Activated CD4-positive, alpha-beta T cell treated with anti-CD3 and anti-CD28 coated beads for 36 hours (primary cell): ENCODE measurements around the gene CRPPA. TPM values are rescaled to one million over a fixed set of nuclear protein-coding genes. Genes with fewer than 3 reads are reported as not detected.

Experiments
- ATAC-seq: fragments of 200-7000 bp; cut with Tn5 transposase; one replicate; pipeline ENCODE4 v1.10.0; 2021; ENCODE audit warnings: mild to moderate bottlenecking, moderate library complexity
- CTCF ChIA-PET: fragments of 350-600 bp; sonication (Branson Sonifier 250); formaldehyde crosslinking; loops from one replicate; lab custom pipeline; 2021; ENCODE audit warnings: antibody characterized with exemption; lab: Charles Lee
- POLR2A ChIA-PET: fragments of 350-600 bp; sonication (Branson Sonifier 250); formaldehyde crosslinking; loops from one replicate; lab custom pipeline; 2021; ENCODE audit warnings: antibody characterized with exemption, inconsistent platforms; lab: Charles Lee
- DNase-seq: peaks from one replicate; pipeline ENCODE4 v3.0.0-alpha.2; 2020
- H3K27ac Mint-ChIP-seq: one replicate; pipeline ENCODE4 v1.8.0; 2021; ENCODE audit warnings: mixed read lengths
- H3K27me3 Mint-ChIP-seq: one replicate; pipeline ENCODE4 v1.8.0; 2021; ENCODE audit warnings: mixed read lengths
- H3K36me3 Mint-ChIP-seq: one replicate; pipeline ENCODE4 v1.8.0; 2021; ENCODE audit warnings: low read depth, mixed read lengths
- H3K4me1 Mint-ChIP-seq: one replicate; pipeline ENCODE4 v1.8.0; 2021; ENCODE audit warnings: mixed read lengths
- H3K4me3 Mint-ChIP-seq: one replicate; pipeline ENCODE4 v1.8.0; 2021; ENCODE audit warnings: mild to moderate bottlenecking, moderate library complexity, mixed read lengths
- H3K9me3 Mint-ChIP-seq: one replicate; pipeline ENCODE4 v1.8.0; 2021; ENCODE audit warnings: low read depth, mixed read lengths
- intact Hi-C, 2 experiments: fragments of 100-400 bp; cut with DNase I in 1 of 2; cut with micrococcal nuclease in 1 of 2; formaldehyde crosslinking; loops; one replicate each; pipeline versions ENCODE4 v1.14.2 to v1.15.1; 2022 to 2024; cut with DNase I, micrococcal nuclease
- total RNA-seq, 2 experiments: library from RNA; stranded (reverse); gene quantifications; one replicate each; pipeline ENCODE4 v1.2.3, GENCODE V29; 2021

The CRPPA gene
- total RNA-seq, 2 experiments from 2014 or later, result 1.0 to 1.4 TPM

DNA sequence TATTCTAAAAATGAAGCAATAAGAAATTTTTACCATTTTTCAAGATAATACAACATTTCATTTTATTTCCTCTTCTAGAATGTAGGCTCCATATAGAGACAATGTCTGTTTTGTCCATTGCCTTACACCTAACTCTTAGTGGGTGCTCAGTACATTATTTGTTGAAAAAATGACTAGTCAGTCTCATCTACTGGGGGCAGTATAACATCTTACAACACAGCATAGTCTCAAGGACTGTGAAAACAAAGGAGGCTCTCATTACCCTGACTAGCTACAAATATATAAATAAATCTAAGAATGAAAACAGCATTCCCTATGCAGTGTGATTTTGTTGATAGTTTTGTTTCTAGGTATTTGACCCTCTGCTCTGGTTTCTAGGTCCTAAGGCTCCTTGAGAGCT is 11.6 kb downstream of the CRPPA start:
- no peaks in the 10 kb centered on the region for H3K36me3 Mint-ChIP-seq
- ChIA-PET CTCF (no interaction called here), POLR2A (interaction anchor here (0.5 kb wide), 1 partner anchor 13 kb away, joined by 3 read pairs; no protein-coding TSS in a partner anchor)
- intact Hi-C loops, result no loop called here
- H3K4me1 Mint-ChIP-seq, result no peaks in the 10 kb centered on the region
- no peaks in the 10 kb centered on the region for H3K9me3 Mint-ChIP-seq
- H3K27me3 Mint-ChIP-seq, result no peaks in the 10 kb centered on the region
- DNase-seq (no peak), ATAC-seq (no peak)
- no peak overlapping the region for H3K4me3 Mint-ChIP-seq
- no peak overlapping the region for H3K27ac Mint-ChIP-seq

DNA sequence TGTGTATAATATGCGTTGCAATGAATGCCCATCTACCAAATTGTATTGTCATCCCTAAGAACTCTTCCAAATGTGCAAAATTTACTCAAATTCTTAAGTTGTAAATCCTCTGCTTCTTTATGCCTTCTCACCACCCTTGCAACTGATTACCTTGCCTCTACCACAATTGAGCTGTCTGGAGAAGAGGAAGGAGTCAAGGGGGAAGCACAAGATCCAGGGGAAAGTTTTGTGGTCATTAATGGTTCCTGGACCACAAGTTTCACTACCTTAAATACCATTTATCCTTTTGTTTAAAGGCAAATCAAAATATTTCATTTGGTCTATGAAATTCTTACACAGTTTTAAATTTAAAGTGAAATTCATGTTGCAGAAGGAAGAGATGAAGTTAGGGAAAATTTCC is 16.7 kb downstream of the CRPPA start:
- DNase-seq (no peak), ATAC-seq (no peak)
- peaks cover 9% of the 10 kb centered on the region for H3K36me3 Mint-ChIP-seq
- H3K4me3 Mint-ChIP-seq, result no peak overlapping the region
- peaks cover 15% of the 10 kb centered on the region for H3K9me3 Mint-ChIP-seq
- no peaks in the 10 kb centered on the region for H3K27me3 Mint-ChIP-seq
- intact Hi-C loops, result no loop called here
- H3K27ac Mint-ChIP-seq, result no peak overlapping the region
- no peaks in the 10 kb centered on the region for H3K4me1 Mint-ChIP-seq
- CTCF ChIA-PET, result interaction anchor here (0.6 to 0.8 kb wide), 2 partner anchors 9 to 16 kb away, joined by 3 read pairs; no protein-coding TSS in a partner anchor
- POLR2A ChIA-PET, result no interaction called here

DNA sequence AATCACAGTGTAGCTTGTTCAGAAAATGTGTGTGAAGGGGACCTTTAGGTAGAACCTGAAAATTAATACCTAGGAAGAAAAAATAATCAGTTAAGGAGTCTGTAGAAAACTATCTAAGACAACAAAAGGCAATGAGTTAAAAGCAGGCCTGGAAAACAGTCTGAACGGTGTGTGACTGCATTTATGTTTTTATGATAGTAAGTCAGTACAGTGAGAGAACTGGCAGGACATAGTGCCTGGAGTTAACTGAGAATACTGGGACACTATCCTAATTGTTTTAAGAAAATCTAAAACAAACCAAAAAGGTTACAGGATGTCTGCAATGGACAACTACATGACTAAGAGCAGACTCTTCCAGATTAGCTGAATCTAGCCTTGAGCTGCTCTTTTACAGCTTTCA is 17.9 kb downstream of the CRPPA start:
- Mint-ChIP-seq H3K9me3 (peaks cover 18% of the 10 kb centered on the region), H3K4me1 (no peaks in the 10 kb centered on the region), H3K4me3 (no peak overlapping the region), H3K27me3 (no peaks in the 10 kb centered on the region), H3K27ac (no peak overlapping the region), H3K36me3 (peaks cover 9% of the 10 kb centered on the region)
- no peak for DNase-seq
- intact Hi-C loops, result no loop called here
- ChIA-PET CTCF (no interaction called here), POLR2A (interaction anchor here (0.5 kb wide), 1 partner anchor 399 kb away, joined by 4 read pairs; no protein-coding TSS in a partner anchor)
- ATAC-seq, result no peak

DNA sequence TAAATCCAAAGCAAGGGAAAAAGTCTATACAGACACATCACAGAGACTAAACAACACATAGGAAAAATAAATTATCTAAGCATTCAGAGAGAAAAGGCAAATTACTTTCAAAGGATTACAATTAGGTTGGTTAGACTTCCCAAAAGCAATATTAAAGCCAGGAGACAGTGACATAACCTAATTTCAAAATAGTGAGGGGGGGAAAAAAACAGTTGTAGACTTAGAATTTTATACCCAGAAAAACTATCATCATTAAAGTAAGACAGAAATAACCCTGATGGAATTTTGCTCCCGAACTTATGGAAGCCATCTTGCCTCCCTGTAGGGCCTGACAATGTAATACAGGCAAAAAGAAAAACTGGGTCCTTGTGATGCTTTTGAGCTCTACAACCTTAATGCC is 18.4 kb downstream of the CRPPA start:
- DNase-seq, result no peak
- Mint-ChIP-seq H3K4me1 (no peaks in the 10 kb centered on the region), H3K9me3 (peaks cover 20% of the 10 kb centered on the region), H3K36me3 (peaks cover 11% of the 10 kb centered on the region), H3K4me3 (no peak overlapping the region), H3K27ac (no peak overlapping the region), H3K27me3 (no peaks in the 10 kb centered on the region)
- ChIA-PET POLR2A (no interaction called here), CTCF (no interaction called here)
- ATAC-seq, result no peak
- intact Hi-C loops, result no loop called here

DNA sequence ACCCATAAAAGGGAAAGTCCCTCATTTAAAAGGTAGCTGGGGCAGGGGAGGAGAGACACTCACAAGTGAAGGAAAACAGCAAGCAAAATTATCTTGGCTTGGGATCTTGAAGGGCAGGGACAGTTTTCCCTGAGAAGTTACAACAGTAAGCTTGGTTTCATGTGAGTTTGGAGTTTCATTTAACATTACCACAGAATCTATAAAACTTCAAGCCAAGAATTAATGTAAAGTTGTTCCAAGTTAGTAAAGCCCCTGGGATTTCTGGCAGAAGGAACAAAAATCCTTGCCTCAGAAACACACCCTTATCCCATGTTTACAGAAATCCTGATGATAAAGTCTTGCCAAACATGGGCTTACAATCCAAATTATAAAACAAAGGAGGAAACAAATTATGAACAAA is 19.2 kb downstream of the CRPPA start:
- intact Hi-C loops, result no loop called here
- Mint-ChIP-seq H3K36me3 (peaks cover 14% of the 10 kb centered on the region), H3K4me3 (no peak overlapping the region), H3K27me3 (no peaks in the 10 kb centered on the region), H3K27ac (no peak overlapping the region), H3K4me1 (no peaks in the 10 kb centered on the region), H3K9me3 (peaks cover 24% of the 10 kb centered on the region)
- no peak for ATAC-seq
- POLR2A ChIA-PET, result interaction anchor here (0.7 kb wide), 1 partner anchor 99 kb away, joined by 3 read pairs; no protein-coding TSS in a partner anchor
- CTCF ChIA-PET, result no interaction called here
- DNase-seq, result no peak

DNA sequence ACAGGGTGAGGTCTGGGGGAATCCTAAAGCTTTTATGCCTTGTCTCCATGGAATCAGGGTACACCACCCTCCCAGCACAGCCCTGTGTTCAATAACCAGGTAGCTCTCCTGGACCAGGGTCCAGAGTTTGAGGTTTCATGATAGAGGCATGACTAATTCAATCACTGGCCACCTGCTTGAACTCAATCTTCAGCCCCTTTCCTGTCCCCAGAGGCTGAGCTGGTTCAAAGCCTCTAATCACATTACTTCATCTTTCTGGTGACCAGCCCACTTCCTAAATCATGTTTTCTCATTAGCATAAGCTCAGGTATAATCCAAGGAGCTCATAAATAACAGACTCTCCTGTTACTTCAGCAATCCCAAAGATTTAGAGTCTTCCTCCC is 20.5 kb downstream of the CRPPA start:
- ATAC-seq (no peak), DNase-seq (no peak)
- Mint-ChIP-seq H3K36me3 (peaks cover 20% of the 10 kb centered on the region), H3K27me3 (no peaks in the 10 kb centered on the region), H3K9me3 (peaks cover 29% of the 10 kb centered on the region), H3K4me3 (no peak overlapping the region), H3K4me1 (no peaks in the 10 kb centered on the region), H3K27ac (no peak overlapping the region)
- ChIA-PET CTCF (no interaction called here), POLR2A (interaction anchor here (0.6 kb wide), 1 partner anchor 151 kb away, joined by 3 read pairs; no protein-coding TSS in a partner anchor)
- intact Hi-C loops, result no loop called here

DNA sequence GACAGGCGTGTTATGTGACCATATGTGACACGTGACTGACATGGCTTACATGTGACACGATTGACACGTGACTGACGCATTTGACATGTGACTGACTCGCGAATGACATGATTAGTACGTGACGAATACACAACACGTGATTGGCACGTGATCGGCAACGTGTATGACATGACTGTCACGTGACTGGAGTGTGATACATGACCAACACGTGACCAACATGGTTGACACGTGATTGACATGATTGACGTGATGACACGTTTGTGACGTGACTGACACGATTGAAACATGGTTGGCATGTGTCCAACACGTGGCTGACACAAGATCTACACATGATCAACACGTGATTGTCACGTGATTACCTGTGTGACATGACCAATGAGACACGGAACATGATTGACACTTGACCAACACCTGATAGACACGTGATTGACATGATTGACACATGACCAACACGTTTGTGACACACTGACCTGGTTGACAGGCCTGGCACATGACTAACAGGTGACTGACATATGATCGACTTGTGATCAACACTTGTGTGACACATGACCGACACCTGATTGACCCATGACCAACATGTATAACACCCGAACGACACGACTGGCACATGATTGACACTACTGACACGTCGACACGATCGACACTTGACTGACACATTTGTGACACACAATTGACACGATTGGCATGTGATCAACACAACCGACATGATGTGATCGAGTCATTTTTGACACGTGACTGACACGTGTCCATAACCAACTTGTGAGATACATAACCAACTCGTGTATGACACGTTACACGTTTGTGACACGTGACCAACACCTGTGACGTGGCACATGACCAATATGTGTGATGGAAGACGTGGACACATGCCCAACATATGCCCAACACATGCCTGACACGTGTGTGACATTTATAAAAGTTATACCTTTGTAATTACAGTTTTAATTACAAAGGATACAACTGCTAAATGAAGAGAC is 21.1 kb downstream of the CRPPA start:
- CTCF ChIA-PET, result no interaction called here
- H3K27ac Mint-ChIP-seq, result no peak overlapping the region
- H3K4me1 Mint-ChIP-seq, result no peaks in the 10 kb centered on the region
- intact Hi-C loops, result no loop called here
- H3K36me3 Mint-ChIP-seq, result peaks cover 20% of the 10 kb centered on the region
- no peak overlapping the region for H3K4me3 Mint-ChIP-seq
- ATAC-seq (no peak), DNase-seq (no peak)
- peaks cover 29% of the 10 kb centered on the region for H3K9me3 Mint-ChIP-seq
- H3K27me3 Mint-ChIP-seq, result no peaks in the 10 kb centered on the region
- POLR2A ChIA-PET, result interaction anchor here (0.6 kb wide), 1 partner anchor 152 kb away, joined by 3 read pairs; no protein-coding TSS in a partner anchor

DNA sequence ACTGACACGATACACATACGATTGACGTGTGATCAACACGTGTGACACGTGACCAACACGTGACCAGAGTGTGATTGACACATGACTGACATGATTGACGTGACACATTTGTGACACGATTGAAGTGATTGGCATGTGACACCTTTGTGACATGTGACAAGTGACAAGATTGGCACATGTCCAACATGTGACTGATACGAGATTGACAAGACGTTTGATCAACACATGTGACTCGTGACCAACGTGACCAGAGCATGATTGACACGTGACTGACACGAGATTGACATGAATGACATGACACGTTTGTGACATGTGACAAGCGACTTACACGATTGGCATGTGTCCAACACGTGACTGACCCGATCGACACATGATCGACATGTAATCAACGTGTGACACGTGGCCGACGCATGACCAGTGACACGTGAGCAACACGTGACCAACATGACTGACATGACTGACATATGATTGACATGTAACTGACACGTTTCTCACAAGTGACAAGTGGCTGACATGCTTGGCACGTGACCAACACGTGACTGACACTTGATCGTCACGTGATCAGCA is 22.0 kb downstream of the CRPPA start:
- Mint-ChIP-seq H3K9me3 (peaks cover 29% of the 10 kb centered on the region), H3K27ac (no peak overlapping the region), H3K4me1 (no peaks in the 10 kb centered on the region), H3K27me3 (no peaks in the 10 kb centered on the region), H3K4me3 (no peak overlapping the region), H3K36me3 (peaks cover 20% of the 10 kb centered on the region)
- ATAC-seq (no peak), DNase-seq (no peak)
- ChIA-PET POLR2A (no interaction called here), CTCF (no interaction called here)
- intact Hi-C loops, result no loop called here

DNA sequence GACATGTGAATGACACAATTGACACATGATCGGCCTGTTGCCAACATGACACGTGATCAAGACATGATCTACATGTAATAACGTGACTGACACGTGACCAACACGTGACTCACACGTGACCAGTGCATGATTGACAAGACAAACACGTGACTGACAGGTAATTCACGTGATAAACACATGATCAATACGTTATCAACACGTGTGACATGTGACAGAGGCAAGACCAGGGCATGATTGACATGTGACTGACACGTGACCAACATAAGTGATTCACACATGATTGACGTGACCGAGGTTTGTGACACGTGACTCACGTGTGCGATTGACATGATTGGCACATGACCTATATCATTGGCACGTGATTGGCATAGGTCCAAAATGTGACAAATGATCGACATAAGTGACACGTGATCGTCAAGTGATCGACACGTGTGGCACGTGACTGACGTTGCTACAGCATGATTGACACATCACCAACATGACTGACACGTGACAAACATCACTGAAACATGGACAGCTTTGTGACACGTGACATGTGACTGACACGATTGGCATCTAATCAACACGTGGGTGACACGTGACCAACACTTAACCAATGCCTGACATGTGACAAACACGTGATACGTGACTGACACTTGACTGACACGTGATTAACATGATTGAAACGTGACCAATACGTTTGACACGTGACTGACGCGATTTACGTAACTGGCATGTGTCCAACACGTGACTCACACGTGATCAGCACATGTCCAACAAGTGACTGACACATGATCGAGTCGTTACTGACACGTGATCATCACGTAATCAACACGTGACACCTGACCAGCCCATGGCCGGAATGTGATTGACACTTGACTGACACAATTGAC is 23.0 kb downstream of the CRPPA start:
- Mint-ChIP-seq H3K36me3 (peaks cover 20% of the 10 kb centered on the region), H3K9me3 (peaks cover 29% of the 10 kb centered on the region), H3K4me3 (no peak overlapping the region), H3K27ac (no peak overlapping the region), H3K4me1 (no peaks in the 10 kb centered on the region), H3K27me3 (no peaks in the 10 kb centered on the region)
- ATAC-seq, result no peak
- ChIA-PET POLR2A (no interaction called here), CTCF (no interaction called here)
- intact Hi-C loops, result no loop called here
- DNase-seq, result no peak

DNA sequence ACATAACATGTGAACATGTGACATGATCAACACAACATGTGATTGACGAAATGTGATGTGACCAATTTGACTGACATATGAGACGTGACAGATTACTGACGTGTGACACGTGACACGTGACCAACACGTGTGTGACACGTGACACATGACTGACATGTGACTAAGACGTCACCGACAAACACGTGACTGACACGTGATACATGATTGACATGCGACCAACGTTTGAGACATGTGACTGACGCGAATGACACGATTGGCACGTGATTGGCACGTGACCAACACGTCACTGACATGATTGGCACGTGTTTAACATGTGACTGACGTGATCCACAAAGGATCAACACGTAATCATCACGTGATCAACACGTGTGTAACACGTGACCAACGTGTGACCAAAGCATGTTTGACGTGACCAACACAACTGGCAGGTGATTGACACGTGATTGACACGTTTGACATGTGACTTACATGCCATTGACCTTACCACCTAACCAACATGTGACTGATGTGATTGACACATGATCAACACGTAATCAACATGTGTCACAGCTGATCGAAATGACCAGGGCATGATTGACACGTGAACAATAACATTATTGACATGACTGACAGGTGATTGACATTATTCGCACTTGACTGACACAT is 23.7 kb downstream of the CRPPA start:
- peaks cover 19% of the 10 kb centered on the region for H3K36me3 Mint-ChIP-seq
- CTCF ChIA-PET, result no interaction called here
- H3K4me1 Mint-ChIP-seq, result no peaks in the 10 kb centered on the region
- intact Hi-C loops, result no loop called here
- POLR2A ChIA-PET, result no interaction called here
- peaks cover 26% of the 10 kb centered on the region for H3K9me3 Mint-ChIP-seq
- H3K27me3 Mint-ChIP-seq, result no peaks in the 10 kb centered on the region
- H3K4me3 Mint-ChIP-seq, result no peak overlapping the region
- H3K27ac Mint-ChIP-seq, result no peak overlapping the region
- DNase-seq (no peak), ATAC-seq (no peak)
